ENCODE measurements around the gene SPDYC.
A peak's percentile ranks its signal among the peaks of the same experiment; 100 is the strongest.
"Not testable (repeated sequence)": the region's sequence is repeated elsewhere in the genome, so short reads cannot be mapped to it uniquely, and the experiment has no call there.

The SPDYC gene

DNA sequence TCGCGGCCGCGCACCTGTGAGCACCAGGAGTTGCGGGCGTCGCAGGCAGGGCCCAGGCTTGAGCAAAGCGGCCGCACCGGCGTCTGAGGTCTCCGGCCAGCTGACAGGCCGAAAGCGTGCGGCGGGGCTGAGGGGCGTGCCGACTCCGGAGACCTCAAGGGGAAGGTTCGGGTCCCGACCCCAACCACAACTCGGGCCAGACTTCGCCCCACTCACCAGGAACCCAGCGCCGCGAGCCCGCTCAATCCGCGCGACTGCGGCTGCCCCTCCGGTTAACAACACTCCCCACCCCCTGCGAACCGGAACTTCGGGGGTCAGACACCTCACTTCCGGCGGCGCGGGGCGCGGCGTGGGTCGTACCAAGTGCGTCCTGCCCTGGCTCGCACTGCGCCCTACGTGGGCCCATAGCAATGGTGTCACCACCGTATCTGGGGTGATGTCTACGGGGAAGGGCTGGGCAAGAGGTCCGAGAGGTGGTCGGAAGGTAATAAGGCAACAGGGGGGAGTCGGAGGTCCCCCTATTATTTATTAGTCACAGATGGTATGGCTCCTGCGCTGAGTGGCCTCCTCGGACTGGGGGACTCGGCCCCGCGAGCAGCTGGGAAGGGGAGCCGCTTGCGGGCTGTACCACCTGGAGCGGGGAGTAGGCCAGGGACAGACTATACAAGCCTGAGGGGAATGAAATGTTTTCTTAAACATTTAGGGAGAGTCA, 35.6 kb upstream of the SPDYC start, which contains the start of gene SYVN1:
Gene SYVN1, minus strand, starts transcription at position 280 of the 712 bp plus-strand sequence. CDS start 918 bp downstream, outside the sequence.
- peak; percentile 91 for DNase-seq

DNA sequence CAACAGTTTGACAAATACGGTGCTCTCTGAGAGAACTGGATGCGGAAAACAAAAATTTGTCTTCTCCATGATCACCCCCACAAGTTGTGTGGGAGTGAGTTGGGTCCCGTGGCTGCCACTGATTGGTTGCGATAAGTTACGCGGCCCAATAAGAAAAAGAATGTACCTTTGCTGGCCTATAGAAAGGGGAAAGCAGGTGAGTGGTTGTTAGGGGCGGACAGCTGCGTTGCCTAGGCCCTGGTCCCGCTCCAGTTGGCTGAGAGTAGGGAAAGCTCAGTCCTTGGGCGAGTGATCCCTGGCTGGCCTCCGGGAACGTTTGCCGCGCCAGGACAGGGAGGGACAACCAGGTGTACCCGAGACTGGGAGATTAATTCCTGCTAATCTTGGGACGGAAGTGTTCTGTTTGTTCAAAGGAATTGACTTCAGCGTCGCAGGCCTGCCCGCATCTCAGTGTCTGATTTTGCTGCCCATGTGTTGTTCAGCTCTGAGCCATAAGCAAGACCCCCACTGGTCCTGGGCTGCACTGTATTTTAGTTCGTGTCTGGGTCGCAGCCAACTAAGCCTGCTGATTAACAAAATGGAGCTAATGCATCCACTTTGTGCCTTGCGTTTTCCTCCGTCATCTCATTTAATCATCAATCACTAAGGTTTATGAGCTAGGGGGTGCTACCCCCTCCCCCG, 34.9 kb upstream of the SPDYC start:
- peak; percentile 98 for DNase-seq

- DNase-seq: no peak
Measured at GRCh38 chr11:65135633-65136145, 34.3 kb upstream of the SPDYC start.

GRCh38 chr11:65136515-65137096, 33.4 kb upstream of the SPDYC start:
- no peak for DNase-seq

- DNase-seq: no peak
Measured at GRCh38 chr11:65141896-65142494, 28.0 kb upstream of the SPDYC start.

- no peak for DNase-seq
Measured at GRCh38 chr11:65147352-65148075, 22.5 kb upstream of the SPDYC start.

DNA sequence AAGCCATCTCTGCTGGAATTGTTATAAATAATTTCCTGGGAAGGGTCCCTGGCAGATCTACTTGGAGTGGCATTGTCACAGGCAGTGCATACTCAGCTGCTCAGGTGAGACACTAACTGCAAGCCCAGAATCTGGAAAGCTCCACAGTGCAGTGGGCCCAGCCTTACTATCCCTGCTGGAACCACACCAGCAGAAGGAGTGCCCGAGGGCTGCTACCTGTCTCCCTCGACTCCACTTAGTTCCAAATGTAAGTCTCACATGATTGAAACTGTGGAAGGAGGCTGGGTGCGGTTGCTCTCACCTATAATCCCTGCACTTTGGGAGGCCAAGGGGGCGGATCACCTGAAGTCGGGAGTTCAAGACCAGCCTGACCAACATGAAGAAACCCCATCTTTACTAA, 21.4 kb upstream of the SPDYC start:
- DNase-seq: no peak

GRCh38 chr11:65150131-65150508, 19.9 kb upstream of the SPDYC start:
- not testable (repeated sequence) for DNase-seq

GRCh38 chr11:65150509-65151299, 19.3 kb upstream of the SPDYC start:
- peak; percentile 31 for DNase-seq

GRCh38 chr11:65151331-65151899, 18.6 kb upstream of the SPDYC start:
- DNase-seq: no peak

DNA sequence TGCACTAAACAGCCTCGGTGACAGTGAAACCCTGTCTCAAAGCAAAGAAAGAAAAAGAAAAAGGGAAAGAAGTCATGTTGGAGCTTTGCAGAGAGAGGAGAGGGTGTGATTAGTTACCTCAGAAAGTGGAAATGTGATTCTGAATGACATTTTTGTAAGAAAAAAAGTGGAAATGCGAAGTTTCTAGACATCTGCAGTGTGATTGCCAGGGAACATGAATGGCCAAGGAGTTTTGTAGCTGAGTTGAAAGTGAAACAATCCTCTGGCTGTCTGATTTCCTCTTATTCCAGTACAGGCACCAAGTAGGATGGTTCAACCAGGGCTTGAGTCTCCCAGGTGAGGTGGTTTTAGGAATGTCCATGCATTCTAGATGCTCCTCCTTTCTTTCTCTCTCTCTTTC, 17.9 kb upstream of the SPDYC start:
- no peak for DNase-seq

- no peak for DNase-seq
Measured at GRCh38 chr11:65156256-65156655, 13.8 kb upstream of the SPDYC start.

GRCh38 chr11:65156926-65157325, 13.1 kb upstream of the SPDYC start:
- DNase-seq: no peak

- no peak for DNase-seq
Measured at GRCh38 chr11:65157336-65157735, 12.7 kb upstream of the SPDYC start.

DNA sequence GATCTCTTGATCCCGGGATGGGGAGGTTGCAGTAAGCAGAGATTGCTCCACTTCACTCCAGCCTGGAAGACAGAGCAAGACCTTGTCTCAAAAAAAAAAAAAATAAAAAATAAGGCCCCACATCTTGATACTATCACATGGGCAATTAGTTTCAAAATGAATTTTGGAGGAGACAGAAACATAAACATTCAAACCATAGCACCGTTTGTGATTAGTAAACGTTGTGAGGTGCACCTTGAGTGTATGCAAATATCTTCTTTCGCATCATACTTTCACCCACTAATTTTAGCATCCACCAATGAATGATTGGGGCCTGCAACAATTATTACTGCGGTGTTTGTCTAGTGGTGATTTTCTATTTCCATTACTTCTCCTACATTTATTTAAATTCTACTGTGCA, 11.0 kb upstream of the SPDYC start:
- no peak for DNase-seq

GRCh38 chr11:65160643-65161042, 9.4 kb upstream of the SPDYC start:
- DNase-seq: no peak

- no peak for DNase-seq
Measured at GRCh38 chr11:65163684-65164083, 6.3 kb upstream of the SPDYC start.

DNA sequence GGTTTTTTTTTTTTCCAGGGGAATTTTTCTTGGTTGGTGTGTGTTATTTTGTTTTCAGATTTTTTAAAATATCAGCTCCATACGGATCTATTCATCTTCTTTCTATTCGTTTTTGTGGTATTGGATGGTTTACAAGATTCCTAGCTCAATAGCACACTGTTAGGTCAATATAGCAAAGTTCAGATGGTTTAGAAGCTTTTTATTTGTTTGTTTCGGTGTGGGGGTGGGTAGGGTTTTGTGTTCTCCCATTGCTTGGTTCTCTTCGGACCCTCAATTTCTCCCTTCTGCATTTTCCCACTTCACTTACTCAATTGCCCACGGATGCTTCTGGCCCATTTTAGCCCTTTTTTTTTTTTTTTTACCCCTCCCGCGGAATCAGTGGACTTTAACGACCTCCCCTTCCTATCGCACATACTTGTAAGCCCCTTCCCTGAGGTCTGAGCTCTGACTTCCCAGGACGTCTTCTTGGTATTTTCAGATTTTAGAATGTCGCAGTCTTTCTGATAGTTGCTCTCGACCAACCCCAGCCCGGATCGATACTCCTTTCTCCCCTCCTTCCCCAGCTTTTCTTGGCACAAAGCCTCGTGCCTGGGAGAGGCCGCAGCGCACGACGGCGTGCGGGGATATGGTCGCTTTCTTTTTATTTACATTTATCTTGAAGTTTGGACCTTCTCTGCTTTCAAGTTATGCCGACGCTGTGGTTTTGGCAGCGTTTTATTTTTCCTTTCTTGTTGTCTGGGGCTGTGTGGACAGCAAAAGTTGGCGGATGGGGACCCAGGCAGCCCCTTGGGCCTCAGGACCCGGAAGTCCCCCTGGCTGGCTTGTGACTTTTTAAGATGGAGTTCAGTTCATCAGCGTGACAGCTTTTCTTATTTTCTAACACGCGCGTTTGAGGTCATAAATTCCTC, 4.4 kb upstream of the SPDYC start:
- DNase-seq: no peak

DNA sequence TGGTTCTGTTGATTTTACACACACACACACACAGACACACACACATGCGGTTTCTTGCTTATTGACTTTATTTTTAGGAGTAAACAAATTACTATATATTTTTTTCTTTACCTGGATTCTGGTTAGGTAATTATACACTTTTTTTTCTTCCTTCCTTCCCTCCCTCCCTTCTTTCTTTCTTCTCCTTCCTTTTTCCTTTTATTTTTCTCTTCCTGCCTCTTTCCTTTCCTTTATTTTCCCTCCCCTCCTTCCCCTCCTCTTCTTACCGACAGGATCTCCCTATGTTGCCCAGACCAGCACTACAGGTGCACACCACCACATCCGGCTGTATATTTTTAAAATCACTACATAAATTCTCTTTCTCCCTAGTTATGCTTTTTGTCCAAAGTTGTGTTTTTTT, 3.1 kb upstream of the SPDYC start:
- no peak for DNase-seq

DNA sequence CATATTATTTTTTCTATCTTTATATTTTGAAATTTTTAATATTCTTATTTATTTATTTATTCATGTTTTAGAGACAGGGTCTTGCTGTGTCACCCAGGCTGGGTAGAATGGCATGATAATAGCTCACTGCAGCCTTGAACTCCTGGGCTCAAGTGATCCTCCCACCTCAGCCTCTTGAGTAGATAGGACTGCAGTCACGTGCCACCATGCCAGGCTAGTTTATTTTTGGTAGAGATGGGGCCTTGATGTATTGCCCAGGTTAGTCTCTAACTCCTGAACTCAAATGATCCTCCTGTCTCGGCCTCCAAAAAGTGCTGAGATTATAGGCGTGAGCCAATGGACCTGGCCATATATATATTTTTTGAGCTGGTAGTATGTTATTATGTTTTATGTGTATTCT, 2.4 kb upstream of the SPDYC start:
- DNase-seq: no peak
